Dermis microvascular lymphatic vessel endothelial cell (primary cell): ENCODE measurements around the gene CRACR2A. TPM values are rescaled to one million over a fixed set of nuclear protein-coding genes. Genes with fewer than 3 reads are reported as not detected.

Experiments
- DNase-seq, 2 donors: peaks; one replicate each; pipeline versions ENCODE4 v3.0.0 to v3.0.0-alpha.2; 2010; ENCODE audit warnings: low read depth in 2 of 2
- total RNA-seq: library from RNA; depleted of rRNA; stranded (reverse); fragments of >200 nt; gene quantifications from 2 replicates; pipeline ENCODE4 v1.2.1, GENCODE V29; 2014

The CRACR2A gene
- total RNA-seq, 1 donor from 2014 or later, result 15.4 TPM

DNA sequence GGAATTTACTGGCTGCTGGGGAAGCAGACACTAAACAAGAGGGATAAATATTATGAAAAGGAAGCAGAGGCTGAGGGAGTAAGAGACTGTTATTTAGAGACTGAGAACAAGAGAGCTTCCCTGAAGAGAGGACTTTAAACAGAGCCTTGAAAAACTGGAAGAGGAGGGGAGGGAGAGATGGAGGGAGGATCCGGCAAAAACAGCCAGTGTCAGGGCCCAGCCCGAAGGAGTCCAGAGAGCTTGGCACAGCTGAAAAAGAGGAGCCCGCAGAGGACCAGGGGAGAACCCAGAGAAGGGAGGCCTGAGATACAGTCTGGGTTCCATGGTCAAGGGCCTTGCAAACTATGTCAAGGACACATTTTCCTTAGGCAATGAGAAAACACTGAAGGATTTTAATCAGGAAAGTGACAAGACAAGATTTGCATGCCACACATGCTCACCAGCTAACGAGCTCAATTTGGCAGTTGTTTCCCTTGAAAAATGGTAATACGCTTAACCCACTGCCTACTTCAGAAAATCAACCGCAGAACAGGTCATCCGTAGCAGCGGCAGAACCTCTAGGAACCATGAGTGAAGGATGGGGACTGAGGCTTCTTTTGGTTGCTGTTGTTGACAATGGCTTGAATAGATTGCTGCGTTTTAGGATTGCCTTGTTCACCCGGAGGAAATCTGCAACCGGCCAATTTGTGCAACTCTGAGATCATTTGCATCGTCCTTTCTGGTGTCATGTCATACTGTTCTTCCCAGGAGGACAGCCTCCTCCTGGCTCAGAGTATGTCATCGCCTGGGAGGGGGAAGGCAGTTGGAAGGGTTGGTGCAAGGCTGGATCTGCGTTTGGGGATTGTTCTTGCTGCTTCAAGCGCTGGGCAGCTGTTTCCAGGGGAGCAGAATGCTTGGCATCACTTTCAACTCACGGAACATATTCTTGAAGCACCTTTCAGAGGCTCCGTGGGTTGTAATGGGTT lies 153.7 kb downstream of the CRACR2A start:
- DNase-seq, result no peak

DNA sequence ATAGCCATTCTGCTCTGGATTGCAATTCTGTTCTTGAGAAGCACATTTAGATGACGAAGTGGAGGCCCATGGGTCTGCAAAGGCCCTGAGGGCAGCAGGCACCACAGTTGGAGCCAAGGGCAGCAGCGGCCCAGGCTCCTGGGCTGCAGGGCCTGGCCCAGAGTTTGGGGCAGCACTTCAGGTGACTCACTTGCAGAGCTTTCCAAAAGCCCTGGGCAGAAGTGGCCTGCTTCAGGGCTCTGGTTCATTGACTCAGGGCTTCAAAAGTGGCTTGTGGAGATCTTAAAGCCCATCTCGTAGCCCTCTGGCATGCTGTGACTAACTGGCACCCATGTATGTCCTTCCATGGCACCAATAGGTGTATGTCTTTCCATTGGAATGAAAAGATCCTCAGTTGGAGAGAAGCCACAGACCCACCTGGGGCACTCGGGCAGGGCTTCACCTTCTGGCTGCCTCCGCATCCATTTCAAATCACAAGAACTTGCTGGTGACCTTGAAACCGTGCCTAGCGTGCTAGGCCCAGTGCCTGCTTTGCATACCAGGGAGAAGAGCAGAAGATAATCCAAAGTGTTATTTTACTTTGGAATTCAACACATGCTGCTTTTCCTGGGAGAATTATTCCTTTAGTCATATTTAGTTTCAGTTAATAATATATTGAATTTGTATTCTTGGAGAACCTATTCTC lies 155.2 kb downstream of the CRACR2A start:
- no peak for DNase-seq

DNA sequence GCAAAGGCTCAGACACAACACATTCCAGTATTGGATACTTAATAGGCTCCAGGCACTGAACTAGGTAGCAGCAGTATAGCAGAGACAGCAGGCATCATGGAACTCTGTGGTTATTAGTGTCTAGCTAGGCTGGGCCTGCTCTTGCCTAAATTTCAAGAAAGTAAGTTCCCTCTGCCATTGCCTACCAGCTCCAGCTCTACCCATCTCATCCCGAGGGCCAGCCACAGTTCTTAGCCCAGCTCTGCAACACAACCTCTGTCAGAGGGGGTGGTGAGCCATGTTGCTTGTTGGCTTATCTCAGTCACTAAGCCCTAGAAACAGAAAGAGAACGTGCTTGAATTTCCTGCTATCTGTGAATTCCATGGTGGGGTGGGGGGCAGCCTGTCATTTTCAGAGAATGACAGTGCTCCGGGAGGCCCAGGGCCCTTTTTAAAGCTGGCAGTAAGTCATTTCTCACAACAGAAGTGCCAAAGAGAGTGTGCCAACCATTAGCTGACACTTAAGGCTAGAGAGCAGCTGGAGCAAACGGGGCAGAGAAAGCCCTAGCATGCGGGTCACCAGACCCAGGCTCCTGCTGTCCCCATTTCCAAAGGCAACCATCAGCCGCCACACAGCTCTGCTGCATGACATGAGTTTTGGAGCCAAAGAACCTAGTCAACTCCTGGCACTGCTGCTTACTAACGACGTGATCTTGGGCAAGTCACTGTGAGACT lies 156.1 kb downstream of the CRACR2A start:
- DNase-seq, result no peak

DNA sequence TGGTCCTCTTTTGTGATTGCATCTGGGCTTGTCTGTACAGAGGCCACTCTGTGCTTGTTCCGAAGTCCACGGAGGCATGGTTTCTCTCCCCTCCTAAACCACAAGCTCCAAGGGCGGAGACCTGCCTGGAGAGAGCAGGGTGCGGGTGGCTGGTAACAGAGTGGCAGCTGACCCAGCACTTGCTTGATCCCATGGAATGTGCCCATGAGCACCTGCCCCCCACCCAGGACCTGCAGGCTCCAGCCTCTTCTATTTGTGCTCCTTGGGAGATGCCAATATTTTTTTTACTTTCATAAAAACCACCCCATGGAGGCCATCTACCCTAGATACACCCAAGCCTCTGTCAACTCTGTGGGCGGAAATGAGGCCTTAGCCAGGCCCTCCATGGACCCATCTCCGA lies 157.2 kb downstream of the CRACR2A start:
- DNase-seq, result no peak

DNA sequence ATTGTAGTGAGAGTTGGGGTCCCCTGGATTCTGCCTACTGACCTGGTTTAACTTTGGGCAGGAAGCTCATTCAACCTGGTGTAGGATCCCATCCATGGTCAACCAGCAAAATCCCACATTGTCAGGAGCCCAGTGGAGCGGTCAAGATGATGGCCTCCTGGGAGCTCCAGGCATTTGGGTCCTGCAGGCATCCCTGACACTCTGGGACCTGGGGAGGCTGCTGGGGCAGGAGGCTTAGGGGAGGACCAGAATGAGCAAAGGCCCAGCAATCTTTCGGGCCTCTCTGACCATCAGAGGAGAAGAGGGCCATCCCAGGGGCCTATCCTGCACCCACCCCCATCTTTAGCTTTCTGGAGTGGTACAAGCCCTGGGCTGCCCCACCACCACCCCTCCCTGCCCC lies 157.9 kb downstream of the CRACR2A start:
- no peak for DNase-seq

DNA sequence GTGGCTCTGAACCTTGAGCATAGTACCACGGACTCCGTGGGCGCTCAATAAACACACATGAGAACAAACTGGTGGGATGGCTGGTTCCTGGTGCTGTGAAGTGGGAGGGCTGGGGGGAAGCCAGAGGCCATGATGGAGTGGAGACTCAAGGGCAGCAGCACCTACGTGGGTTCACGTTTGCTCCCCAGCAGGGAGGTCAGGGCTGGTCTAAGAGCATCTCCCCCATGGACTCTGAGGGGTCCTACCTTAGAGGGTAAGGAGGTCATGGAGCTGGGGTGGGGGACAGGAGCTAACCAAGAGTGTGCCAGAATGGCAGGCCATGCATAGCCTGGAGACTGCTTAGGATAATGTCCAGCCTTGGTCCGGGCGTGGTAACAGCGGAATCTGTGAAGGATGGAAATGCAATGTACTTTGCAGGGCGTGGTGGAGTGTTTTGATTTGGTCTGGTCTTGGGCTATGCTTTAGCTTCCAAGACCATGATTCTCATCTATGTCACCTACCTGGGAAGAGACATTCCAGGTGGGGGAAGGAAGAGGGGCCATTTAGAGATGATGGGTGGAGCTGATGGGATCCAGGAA lies 158.9 kb downstream of the CRACR2A start:
- DNase-seq, result no peak

DNA sequence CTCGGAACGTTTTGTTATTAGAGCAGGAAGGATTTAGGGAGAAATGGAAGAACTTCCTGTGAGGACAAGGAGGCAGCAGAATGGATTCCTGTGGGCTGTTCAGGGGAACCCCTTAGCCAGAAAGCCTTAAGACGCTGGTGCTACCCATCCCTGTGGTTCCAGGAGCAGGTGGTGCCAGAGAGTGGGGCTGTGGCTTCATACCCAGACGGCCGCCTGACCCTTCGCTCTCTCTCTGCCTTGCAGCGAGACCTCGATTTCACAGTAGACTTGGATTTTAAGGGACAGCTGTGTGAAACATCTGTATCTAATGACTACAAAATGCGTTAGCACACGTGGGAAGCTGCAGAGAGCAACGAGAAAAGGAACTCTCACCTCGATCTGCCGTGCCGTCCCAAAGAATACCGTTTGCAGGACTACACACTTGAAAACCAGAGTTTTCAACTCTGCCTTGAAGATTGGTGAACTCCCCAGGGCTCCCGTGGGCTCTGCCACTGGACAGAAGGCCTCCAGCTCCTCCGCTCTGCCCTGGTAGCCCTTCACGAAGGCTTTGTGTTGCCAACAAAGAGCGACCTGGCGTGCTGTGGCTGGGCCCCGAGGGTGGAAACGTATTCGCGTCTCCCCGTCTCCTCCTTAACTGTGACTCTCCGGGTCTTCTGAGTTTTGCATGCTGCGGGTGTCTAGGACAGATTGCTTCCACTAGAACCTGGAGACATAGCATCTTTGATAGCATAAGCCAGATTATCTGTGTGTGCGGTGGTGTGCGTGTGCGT lies 159.9 kb downstream of the CRACR2A start:
- DNase-seq, result no peak

DNA sequence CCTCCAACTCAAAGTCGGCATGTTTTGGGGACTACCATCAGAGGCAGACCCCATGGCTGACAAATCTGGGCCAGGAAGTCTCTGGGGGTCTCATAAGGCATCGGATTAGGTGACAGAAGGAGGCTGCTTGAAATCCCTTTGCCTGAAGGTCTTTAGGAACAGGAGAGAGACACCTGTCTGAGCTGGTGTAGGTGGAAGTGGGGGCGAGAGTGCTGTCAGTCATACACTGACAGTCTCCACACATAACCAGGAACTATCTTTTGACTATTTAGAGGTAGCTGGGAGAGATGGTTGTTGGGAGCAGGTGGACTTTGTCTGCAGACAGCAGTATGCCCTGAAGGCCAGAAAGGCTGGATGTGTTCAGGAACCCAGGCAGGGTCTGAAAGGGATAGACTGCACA lies 163.2 kb downstream of the CRACR2A start:
- DNase-seq, result no peak

DNA sequence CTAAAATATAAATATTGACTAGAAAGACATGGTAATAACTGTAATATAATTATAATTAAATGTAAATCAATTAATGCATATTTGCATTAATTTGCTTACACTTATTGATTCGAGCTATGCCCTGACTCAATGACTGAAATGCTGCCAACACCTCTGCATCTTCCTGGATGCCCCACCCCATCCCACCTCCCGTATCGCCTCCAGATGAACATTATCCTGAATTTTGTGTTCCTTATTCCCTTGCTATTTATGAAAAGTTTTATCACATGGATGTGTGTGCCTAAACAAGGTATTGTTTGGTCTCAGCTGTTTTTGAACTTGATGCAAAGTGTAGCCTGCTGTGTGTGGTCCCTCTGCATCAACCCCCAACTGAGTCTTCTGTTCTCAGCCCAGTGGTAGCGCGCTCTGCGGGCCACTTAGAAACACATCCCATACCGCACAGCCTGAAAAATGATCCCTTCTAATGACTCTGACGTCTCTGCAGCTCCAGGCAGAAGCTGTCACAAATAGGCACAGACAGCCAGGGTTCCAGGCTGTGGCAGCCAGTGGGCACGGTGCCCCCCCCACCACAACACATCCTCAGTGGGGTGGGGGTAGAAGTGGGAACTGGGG lies 165.4 kb downstream of the CRACR2A start:
- DNase-seq, result no peak

DNA sequence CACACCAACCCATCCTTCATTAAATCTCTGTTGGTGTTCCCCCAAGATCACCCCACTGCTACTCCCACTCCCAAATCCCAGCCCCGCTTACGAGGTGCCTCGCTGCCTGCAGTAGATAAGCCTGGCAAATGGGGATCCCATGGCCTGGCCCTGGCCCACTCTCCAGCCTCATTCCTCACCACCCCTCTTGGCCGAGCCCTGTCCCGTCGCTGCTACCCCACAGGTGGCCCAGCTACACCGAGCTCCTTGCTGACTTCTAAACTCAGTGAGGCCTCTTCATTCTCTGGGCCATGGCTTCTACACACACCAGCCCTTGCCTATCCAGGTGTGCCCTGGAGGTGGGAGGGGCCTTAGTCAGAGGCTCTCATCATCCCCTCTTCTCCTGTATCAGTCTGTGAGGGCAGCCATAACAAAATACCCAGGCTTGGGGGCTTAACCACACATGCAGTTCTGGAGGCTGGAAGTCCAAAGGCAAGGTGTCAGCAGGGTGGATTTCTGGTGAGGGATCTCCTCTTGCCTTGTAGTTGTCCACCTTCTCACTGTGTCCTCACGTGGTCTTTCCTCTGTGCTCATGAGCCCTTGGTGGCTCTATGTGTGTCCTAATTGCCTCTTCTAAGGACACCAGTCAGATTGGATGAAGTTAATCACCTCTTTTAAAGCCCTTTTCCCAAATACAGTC lies 169.1 kb downstream of the CRACR2A start:
- no peak for DNase-seq

DNA sequence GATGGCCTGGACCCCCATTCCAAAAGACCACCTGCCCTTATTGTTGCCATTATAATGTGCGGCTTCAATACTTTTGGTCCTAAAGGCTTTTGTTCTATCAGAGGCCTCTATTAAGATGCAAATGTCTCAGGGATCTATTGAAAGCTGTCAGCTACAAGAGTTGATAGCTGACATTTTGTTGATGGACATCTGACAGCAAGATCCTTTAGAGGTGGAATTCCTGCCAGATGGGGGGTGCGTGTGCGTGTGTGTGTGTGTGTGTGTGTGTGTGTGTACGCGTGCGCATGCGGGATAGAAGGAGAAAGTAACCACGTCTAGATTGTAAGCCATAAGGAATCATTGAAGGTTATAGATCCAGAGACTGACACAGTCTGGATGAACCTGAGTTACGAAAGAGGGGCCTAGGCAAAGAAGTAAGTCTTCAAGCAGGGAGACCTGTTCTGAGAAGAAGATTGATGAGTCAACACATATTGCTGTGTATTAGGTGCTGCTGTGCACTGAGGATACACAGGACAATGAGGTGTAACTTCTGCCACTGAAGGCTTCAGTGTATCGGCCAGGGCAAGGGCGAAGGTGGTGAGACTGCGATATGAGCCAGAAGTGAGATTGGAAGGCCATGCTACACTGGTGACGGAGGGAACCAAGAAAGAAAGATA lies 172.7 kb downstream of the CRACR2A start:
- no peak for DNase-seq

DNA sequence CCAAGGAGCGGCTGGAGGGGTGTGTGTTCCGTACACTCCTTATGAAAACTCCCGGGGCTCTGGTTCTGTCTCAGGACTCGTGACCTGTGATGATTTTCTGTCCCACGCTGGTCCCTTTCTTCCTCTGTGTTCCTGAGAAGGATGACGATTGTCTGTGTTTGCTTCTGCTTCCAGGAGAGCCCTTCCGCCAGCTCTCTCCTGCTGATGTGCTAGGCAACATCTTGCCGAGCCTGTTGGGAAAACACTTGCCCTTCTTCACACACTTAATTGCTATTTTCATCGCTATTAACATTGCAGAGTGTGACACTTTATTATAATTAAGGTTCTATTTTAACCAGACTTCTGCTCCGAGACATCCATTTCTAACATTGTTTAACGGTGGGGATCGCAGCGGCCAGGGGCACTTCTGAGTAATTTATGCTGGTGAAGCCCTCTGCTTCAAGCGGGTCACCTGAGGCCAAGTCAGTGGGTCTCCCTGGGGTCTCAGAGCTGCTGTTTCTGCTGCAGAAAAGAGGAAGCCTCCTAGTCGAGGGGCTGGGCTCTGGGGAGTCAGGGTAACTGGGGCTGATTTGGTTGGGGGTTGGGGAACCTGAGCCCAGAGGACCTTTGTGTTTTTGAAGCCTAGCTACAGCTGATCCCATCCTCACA lies 173.3 kb downstream of the CRACR2A start:
- DNase-seq, result no peak

DNA sequence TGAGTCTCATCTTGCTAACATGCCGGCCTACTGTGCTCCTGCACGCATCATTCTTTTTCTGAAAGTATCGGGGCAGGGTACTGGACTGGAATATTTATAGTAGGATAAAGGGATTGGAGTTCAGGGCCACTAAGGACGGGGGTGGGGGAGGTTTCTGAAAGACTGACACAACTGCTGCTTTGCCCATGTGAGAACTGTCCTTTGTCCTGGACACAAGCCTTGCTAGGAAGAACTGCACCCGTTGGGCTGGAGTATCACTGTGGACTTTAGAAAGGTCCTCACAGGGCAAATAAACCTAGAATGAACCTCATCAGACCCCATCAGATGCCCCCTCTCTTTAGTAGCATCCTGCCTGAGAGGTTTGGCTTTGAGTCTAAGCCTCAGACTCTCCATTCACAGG lies 174.4 kb downstream of the CRACR2A start:
- DNase-seq, result no peak

DNA sequence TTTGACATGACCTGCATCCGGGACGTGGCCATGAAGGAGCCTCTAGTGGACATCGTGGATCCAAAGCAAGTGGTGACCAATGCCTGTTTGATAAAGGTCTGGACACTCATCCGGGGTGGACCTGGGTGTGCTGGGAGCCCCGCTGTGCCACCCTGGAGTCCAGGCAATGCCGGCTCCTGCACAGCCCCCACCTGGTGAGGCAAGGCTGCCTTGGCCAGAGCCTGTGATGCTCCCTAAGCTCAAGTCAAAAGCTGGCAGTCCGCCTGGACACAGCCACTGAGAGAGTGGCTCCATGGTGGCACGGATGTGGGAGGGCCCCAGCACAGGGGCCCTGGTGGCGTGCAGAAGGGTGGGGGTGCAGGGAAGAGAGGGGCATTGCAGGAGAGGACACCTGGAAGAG lies 176.0 kb downstream of the CRACR2A start:
- DNase-seq, result no peak

DNA sequence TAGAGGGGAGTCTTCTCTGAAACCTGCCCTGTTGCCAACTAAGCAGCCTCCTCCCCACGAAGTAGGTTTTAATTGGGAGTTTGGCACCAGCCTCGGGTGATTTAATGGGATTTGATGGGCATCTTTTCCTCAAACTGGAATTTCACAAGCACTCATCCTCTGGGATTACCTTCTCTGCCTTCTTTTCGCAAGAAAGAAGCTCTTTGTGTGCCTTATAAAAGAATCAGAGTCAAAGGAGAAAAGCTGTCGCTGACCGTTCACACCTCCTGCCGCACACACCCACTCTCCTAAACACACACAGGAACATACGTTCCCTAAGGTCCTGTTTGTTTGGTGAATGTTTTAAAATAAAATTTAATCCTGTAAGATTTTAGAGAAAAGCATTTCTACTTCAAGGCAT lies 177.9 kb downstream of the CRACR2A start:
- no peak for DNase-seq

DNA sequence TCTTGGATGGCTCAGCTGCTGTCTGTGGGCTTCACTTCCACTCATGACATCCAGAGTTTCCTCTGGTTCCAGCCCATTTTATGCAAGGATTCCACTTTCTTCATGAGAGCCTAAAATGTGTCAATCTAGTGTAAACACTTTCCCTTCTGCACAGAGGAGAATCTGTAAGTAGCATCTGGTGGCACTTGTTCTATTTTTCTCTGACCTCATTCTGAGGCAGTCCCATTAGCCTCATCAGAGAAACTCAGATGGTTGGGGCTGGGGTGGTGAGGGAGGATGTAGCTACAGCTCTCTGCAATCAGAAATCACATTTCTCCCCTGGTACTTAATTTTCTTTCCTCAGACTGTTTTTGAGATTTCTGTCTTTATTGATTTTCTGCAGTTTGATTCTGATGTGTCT lies 180.3 kb downstream of the CRACR2A start:
- DNase-seq, result no peak

DNA sequence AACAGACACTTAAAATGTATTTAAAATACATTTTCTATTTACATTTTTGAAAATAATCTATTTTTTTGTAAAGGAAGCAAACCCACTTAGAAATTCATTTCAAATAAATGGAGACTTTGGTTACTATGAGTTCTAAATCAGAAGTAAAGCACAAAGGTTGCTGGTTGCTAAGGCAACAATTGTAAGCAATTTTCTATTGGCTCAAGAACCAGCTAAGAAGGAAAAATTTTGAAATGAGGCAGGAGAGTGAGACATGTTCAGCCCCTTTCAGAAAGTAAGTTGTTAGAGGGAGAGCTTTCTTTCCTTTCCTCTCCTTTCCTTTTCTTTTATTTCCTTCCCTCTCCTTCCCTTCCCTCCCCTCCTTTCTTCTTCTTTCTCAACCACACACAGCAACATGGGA lies 181.2 kb downstream of the CRACR2A start:
- no peak for DNase-seq

DNA sequence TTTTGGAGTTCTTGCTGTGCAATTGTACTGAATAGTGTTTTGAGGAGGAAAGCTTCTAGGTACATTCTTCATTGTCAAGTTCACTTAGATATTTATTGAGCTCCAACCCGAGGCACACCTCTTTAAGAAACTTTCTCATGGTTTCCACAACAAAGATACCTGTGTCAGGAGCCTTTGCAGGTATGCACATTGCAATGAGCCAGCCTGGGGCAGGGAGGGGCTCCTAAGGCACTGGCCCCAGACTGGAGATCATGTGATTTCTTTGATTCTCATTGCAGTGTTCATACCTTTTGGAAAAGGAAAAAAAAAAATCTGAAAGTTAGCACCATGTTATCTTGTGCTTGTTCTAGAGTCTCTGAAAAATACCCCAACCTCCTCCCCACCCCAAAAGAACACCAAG lies 181.6 kb downstream of the CRACR2A start:
- no peak for DNase-seq

DNA sequence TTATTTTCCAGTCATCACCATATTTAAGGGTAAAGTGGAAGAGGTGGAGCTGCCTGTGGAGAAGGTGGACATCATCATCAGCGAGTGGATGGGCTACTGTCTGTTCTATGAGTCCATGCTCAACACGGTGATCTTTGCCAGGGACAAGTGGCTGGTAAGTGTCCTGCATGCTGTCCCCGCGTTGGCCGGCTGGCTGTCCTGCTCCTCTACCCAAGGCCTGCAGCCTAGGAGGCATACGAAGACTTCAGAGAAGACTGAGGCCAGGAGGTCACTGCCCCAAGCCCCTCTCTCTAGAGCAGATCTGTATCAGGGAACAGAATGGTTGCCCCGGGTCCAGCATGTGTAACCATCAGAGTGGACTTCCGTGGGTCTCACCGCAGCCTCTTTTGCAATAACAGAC lies 184.2 kb downstream of the CRACR2A start:
- no peak for DNase-seq
